ENCODE measurements around the gene PSME2. TPM values are rescaled to one million over a fixed set of nuclear protein-coding genes. Genes with fewer than 3 reads are reported as not detected.
A peak's percentile ranks its signal among the peaks of the same experiment; 100 is the strongest.

PSME2 gene
- total and polyA plus RNA-seq, 9 of the 15 experiments (the other 6 are each of a cell fraction or from before 2014, with no cell fraction given): 111 to 579 (median 159) TPM

GRCh38 chr14:24093901-24094840, 52.2 kb downstream of the PSME2 start, which contains the start of gene PCK2 (continued):
- TF ChIP-seq CREB3L1 (IDR thresholded peaks at IDR 0.05; ENCODE audit: borderline replicate concordance, low read depth) (no peak), ZNF263 (CRISPR knock-in tag; IDR thresholded peaks at IDR 0.05; ENCODE audit: borderline replicate concordance) (peak; percentile 75), ZNF282 (CRISPR knock-in tag; IDR thresholded peaks at IDR 0.05) (no peak), MCM3 (IDR thresholded peaks at IDR 0.05) (no peak), BCOR (IDR thresholded peaks at IDR 0.05) (0 out of 2 replicates have a peak, but pooled peaks have one; percentile 27), SRSF3 (IDR thresholded peaks at IDR 0.05; ENCODE audit: insufficient read depth, low read length) (0 out of 2 replicates have a peak, but pooled peaks have one; percentile 69), ZC3H4 (CRISPR knock-in tag; IDR thresholded peaks at IDR 0.05; ENCODE audit: borderline replicate concordance) (no peak), ZNF699 (CRISPR knock-in tag; IDR thresholded peaks at IDR 0.05; ENCODE audit: insufficient replicate concordance) (no peak), CEBPG (CRISPR knock-in tag; IDR thresholded peaks at IDR 0.05) (peak; percentile 98), CEBPG (tag; conservative IDR thresholded peaks at IDR 0.05 in 1 of 2, IDR thresholded peaks at IDR 0.05 in 1 of 2) (peak; percentile 83 to 93), MED1 (CRISPR knock-in tag; IDR thresholded peaks at IDR 0.05; ENCODE audit: borderline replicate concordance) (no peak), KDM2B (CRISPR knock-in tag; IDR thresholded peaks at IDR 0.05) (no peak; the same call in 1 of the 2 replicates), RBM25 (IDR thresholded peaks at IDR 0.05; ENCODE audit: low read depth, low read length, severe bottlenecking) (no peak), ZBTB5 (IDR thresholded peaks at IDR 0.05) (no peak), ARID3A (IDR thresholded peaks at IDR 0.05; ENCODE audit: borderline replicate concordance, low read depth, low read length) (no peak), ZNF696 (CRISPR knock-in tag; conservative IDR thresholded peaks at IDR 0.05) (no peak), HMGXB4 (CRISPR knock-in tag; IDR thresholded peaks at IDR 0.05) (0 out of 2 replicates have a peak, but pooled peaks have one; percentile 30), EHMT2 (IDR thresholded peaks at IDR 0.05) (no peak), ZNF408 (CRISPR knock-in tag; IDR thresholded peaks at IDR 0.05; ENCODE audit: low read depth) (no peak), CREM (IDR thresholded peaks at IDR 0.05; ENCODE audit: low read depth) (peak; percentile 36; the same call in 1 of the 2 replicates), KLF13 (tag; IDR thresholded peaks at IDR 0.05; ENCODE audit: borderline replicate concordance, low read depth) (no peak)

All from K562 (cell line).